Activated naive CD8-positive, alpha-beta T cell treated with anti-CD3 and anti-CD28 coated beads for 36 hours (primary cell): ENCODE results near the gene GLRA3. TPM values are rescaled to one million over a fixed set of nuclear protein-coding genes. Genes with fewer than 3 reads are reported as not detected.

Source experiments
- DNase-seq: peaks from one replicate; pipeline ENCODE4 v3.0.0; 2021
- H3K27ac Mint-ChIP-seq: one replicate; pipeline ENCODE4 v1.8.0; 2022; ENCODE audit warnings: mild to moderate bottlenecking, moderate library complexity, mixed read lengths
- H3K27me3 Mint-ChIP-seq: one replicate; pipeline ENCODE4 v1.8.0; 2022; ENCODE audit warnings: mild to moderate bottlenecking, mixed read lengths
- H3K36me3 Mint-ChIP-seq: one replicate; pipeline ENCODE4 v1.8.0; 2021; ENCODE audit warnings: mild to moderate bottlenecking, mixed read lengths
- H3K4me1 Mint-ChIP-seq: one replicate; pipeline ENCODE4 v1.8.0; 2021; ENCODE audit warnings: mixed read lengths
- H3K4me3 Mint-ChIP-seq: one replicate; pipeline ENCODE4 v1.8.0; 2022; ENCODE audit warnings: mild to moderate bottlenecking, moderate library complexity, mixed read lengths
- H3K9me3 Mint-ChIP-seq: one replicate; pipeline ENCODE4 v1.8.0; 2022; ENCODE audit warnings: mixed read lengths
- total RNA-seq, 2 experiments: library from RNA; stranded (reverse); gene quantifications; one replicate each; pipeline ENCODE4 v1.2.3, GENCODE V29; 2021

The GLRA3 gene
- total RNA-seq, 2 experiments from 2014 or later, result not detected

GRCh38 chr4:174763454-174764104, 65.5 kb downstream of the GLRA3 start:
- no peaks in the 10 kb centered on the region for H3K4me1 Mint-ChIP-seq
- no peak for DNase-seq
- no peak overlapping the region for H3K27ac Mint-ChIP-seq
- no peak overlapping the region for H3K4me3 Mint-ChIP-seq
- H3K36me3 Mint-ChIP-seq, result no peaks in the 10 kb centered on the region
- no peaks in the 10 kb centered on the region for H3K9me3 Mint-ChIP-seq
- no peaks in the 10 kb centered on the region for H3K27me3 Mint-ChIP-seq

- no peaks in the 10 kb centered on the region for H3K4me1 Mint-ChIP-seq
- H3K4me3 Mint-ChIP-seq, result no peak overlapping the region
- no peak for DNase-seq
- no peak overlapping the region for H3K27ac Mint-ChIP-seq
- no peaks in the 10 kb centered on the region for H3K9me3 Mint-ChIP-seq
- peaks cover 3% of the 10 kb centered on the region for H3K27me3 Mint-ChIP-seq
- no peaks in the 10 kb centered on the region for H3K36me3 Mint-ChIP-seq
Observed at GRCh38 chr4:174761451-174761850, 67.6 kb downstream of the GLRA3 start.

GRCh38 chr4:174757736-174758135, 71.3 kb downstream of the GLRA3 start:
- Mint-ChIP-seq H3K9me3 (no peaks in the 10 kb centered on the region), H3K27me3 (peaks cover 3% of the 10 kb centered on the region), H3K27ac (no peak overlapping the region), H3K36me3 (no peaks in the 10 kb centered on the region), H3K4me3 (no peak overlapping the region), H3K4me1 (no peaks in the 10 kb centered on the region)
- no peak for DNase-seq

- H3K36me3 Mint-ChIP-seq, result no peaks in the 10 kb centered on the region
- peaks cover 3% of the 10 kb centered on the region for H3K27me3 Mint-ChIP-seq
- H3K27ac Mint-ChIP-seq, result no peak overlapping the region
- no peak for DNase-seq
- no peak overlapping the region for H3K4me3 Mint-ChIP-seq
- H3K9me3 Mint-ChIP-seq, result no peaks in the 10 kb centered on the region
- no peaks in the 10 kb centered on the region for H3K4me1 Mint-ChIP-seq
Observed at GRCh38 chr4:174753021-174753420, 76.0 kb downstream of the GLRA3 start.

- Mint-ChIP-seq H3K27ac (no peak overlapping the region), H3K36me3 (no peaks in the 10 kb centered on the region), H3K4me1 (no peaks in the 10 kb centered on the region), H3K27me3 (no peaks in the 10 kb centered on the region), H3K9me3 (no peaks in the 10 kb centered on the region), H3K4me3 (no peak overlapping the region)
- no peak for DNase-seq
Observed at GRCh38 chr4:174752026-174752425, 77.0 kb downstream of the GLRA3 start.

- Mint-ChIP-seq H3K36me3 (no peaks in the 10 kb centered on the region), H3K27me3 (no peaks in the 10 kb centered on the region), H3K27ac (no peak overlapping the region), H3K4me1 (no peaks in the 10 kb centered on the region), H3K4me3 (no peak overlapping the region), H3K9me3 (peaks cover 4% of the 10 kb centered on the region)
- DNase-seq, result no peak
Observed at GRCh38 chr4:174749091-174749490, 80.0 kb downstream of the GLRA3 start.

GRCh38 chr4:174746710-174747109, 82.3 kb downstream of the GLRA3 start:
- Mint-ChIP-seq H3K9me3 (peaks cover 4% of the 10 kb centered on the region), H3K27me3 (no peaks in the 10 kb centered on the region), H3K4me3 (no peak overlapping the region), H3K4me1 (no peaks in the 10 kb centered on the region), H3K27ac (no peak overlapping the region), H3K36me3 (no peaks in the 10 kb centered on the region)
- no peak for DNase-seq

GRCh38 chr4:174742561-174742960, 86.5 kb downstream of the GLRA3 start:
- Mint-ChIP-seq H3K9me3 (peaks cover 4% of the 10 kb centered on the region), H3K27me3 (no peaks in the 10 kb centered on the region), H3K4me1 (no peaks in the 10 kb centered on the region), H3K4me3 (no peak overlapping the region), H3K27ac (no peak overlapping the region), H3K36me3 (no peaks in the 10 kb centered on the region)
- no peak for DNase-seq

GRCh38 chr4:174739576-174739975, 89.5 kb downstream of the GLRA3 start:
- Mint-ChIP-seq H3K27ac (no peak overlapping the region), H3K36me3 (no peaks in the 10 kb centered on the region), H3K9me3 (peaks cover under 1% of the 10 kb centered on the region), H3K4me3 (no peak overlapping the region), H3K4me1 (no peaks in the 10 kb centered on the region), H3K27me3 (no peaks in the 10 kb centered on the region)
- DNase-seq, result no peak

- Mint-ChIP-seq H3K27me3 (no peaks in the 10 kb centered on the region), H3K36me3 (no peaks in the 10 kb centered on the region), H3K9me3 (no peaks in the 10 kb centered on the region), H3K27ac (no peak overlapping the region), H3K4me1 (no peaks in the 10 kb centered on the region), H3K4me3 (no peak overlapping the region)
- DNase-seq, result no peak
Observed at GRCh38 chr4:174734181-174734580, 94.9 kb downstream of the GLRA3 start.

GRCh38 chr4:174717828-174718227, 111.2 kb downstream of the GLRA3 start:
- Mint-ChIP-seq H3K4me1 (no peaks in the 10 kb centered on the region), H3K27me3 (peaks cover 4% of the 10 kb centered on the region), H3K4me3 (no peak overlapping the region), H3K36me3 (no peaks in the 10 kb centered on the region), H3K27ac (no peak overlapping the region), H3K9me3 (no peaks in the 10 kb centered on the region)
- no peak for DNase-seq

GRCh38 chr4:174716986-174717770, 111.9 kb downstream of the GLRA3 start:
- no peak for DNase-seq
- Mint-ChIP-seq H3K4me1 (no peaks in the 10 kb centered on the region), H3K4me3 (no peak overlapping the region), H3K27me3 (peaks cover 4% of the 10 kb centered on the region), H3K27ac (no peak overlapping the region), H3K9me3 (no peaks in the 10 kb centered on the region), H3K36me3 (no peaks in the 10 kb centered on the region)

- H3K4me3 Mint-ChIP-seq, result no peak overlapping the region
- no peaks in the 10 kb centered on the region for H3K36me3 Mint-ChIP-seq
- no peak overlapping the region for H3K27ac Mint-ChIP-seq
- H3K4me1 Mint-ChIP-seq, result no peaks in the 10 kb centered on the region
- no peaks in the 10 kb centered on the region for H3K9me3 Mint-ChIP-seq
- peaks cover 7% of the 10 kb centered on the region for H3K27me3 Mint-ChIP-seq
- no peak for DNase-seq
Observed at GRCh38 chr4:174714393-174715211, 114.4 kb downstream of the GLRA3 start.

- Mint-ChIP-seq H3K36me3 (no peaks in the 10 kb centered on the region), H3K4me3 (no peak overlapping the region), H3K27me3 (peaks cover 7% of the 10 kb centered on the region)
Observed at GRCh38 chr4:174713821-174714220, 115.2 kb downstream of the GLRA3 start.

GRCh38 chr4:174713181-174713580, 115.9 kb downstream of the GLRA3 start:
- peaks cover 7% of the 10 kb centered on the region for H3K27me3 Mint-ChIP-seq
- H3K4me1 Mint-ChIP-seq, result no peaks in the 10 kb centered on the region
- H3K27ac Mint-ChIP-seq, result no peak overlapping the region
- H3K4me3 Mint-ChIP-seq, result no peak overlapping the region
- H3K9me3 Mint-ChIP-seq, result no peaks in the 10 kb centered on the region
- DNase-seq, result no peak
- no peaks in the 10 kb centered on the region for H3K36me3 Mint-ChIP-seq

More at GRCh38 chr4:174713821-174714220, 115.2 kb downstream of the GLRA3 start:
- no peaks in the 10 kb centered on the region for H3K4me1 Mint-ChIP-seq
- no peak overlapping the region for H3K27ac Mint-ChIP-seq
- DNase-seq, result no peak
- no peaks in the 10 kb centered on the region for H3K9me3 Mint-ChIP-seq
